HepG2 (cell line): ENCODE results near the gene NRP1. TPM values are rescaled to one million over a fixed set of nuclear protein-coding genes. Genes with fewer than 3 reads are reported as not detected.

ENCODE experiments used
- ERF ChIP-seq: IDR thresholded peaks from 2 replicates; pipeline ENCODE4 v1.6.1; 2018; ENCODE audit warnings: missing biosample characterization, missing genetic modification reagents
- KMT2B ChIP-seq: IDR thresholded peaks from 2 replicates; pipeline ENCODE4 v1.6.1; 2016; ENCODE audit warnings: missing genetic modification reagents, missing compliant biosample characterization
- MZF1 ChIP-seq: sonication (generic); formaldehyde crosslinking; IDR thresholded peaks from 2 replicates; pipeline ENCODE4 v1.8.1; 2023; ENCODE audit warnings: mild to moderate bottlenecking, missing genetic modification reagents, borderline replicate concordance
- polyA plus RNA-seq, 8 experiments: library from polyadenylated mRNA; depleted of rRNA in 3 of 8; stranded (reverse) in 7 of 8; unstranded in 1 of 8; fragments of >200 nt; fragmentation: Illumina TruSeq in 4 of 8; extraction: Trizol in 4 of 8; gene quantifications; 2 replicates each; pipeline versions ENCODE4 v1.2.1 to v1.2.3, GENCODE V29; 2011 to 2016; ENCODE audit warnings: low read depth in 4 of 8, missing spikeins in 1 of 8, mixed read lengths in 1 of 8; ENCODE audit not compliant: insufficient read depth in 1 of 8
- total RNA-seq, 5 experiments: library from RNA; depleted of rRNA; stranded (reverse); fragments of >200 nt; fragmentation: Illumina TruSeq; extraction: Trizol; gene quantifications; 2 replicates each; pipeline ENCODE4 v1.2.3, GENCODE V29; 2016; ENCODE audit warnings: low read depth in 1 of 5
- TF ChIP-seq, protein P1 (sequence below), 2 experiments: sonication (generic) in 1 of 2; formaldehyde crosslinking in 1 of 2; IDR thresholded peaks; 2 replicates each; pipeline versions ENCODE4 v1.6.1 to v1.9.0; 2014 to 2022; ENCODE audit warnings: antibody characterized with exemption in 1 of 2, borderline replicate concordance in 1 of 2, inconsistent platforms in 1 of 2, low read depth in 1 of 2, missing genetic modification reagents in 1 of 2
- TF ChIP-seq, protein P2 (sequence below): sonication (generic); formaldehyde crosslinking; IDR thresholded peaks from 2 replicates; pipeline ENCODE4 v1.4.0; 2020; ENCODE audit warnings: missing genetic modification reagents

Gene NRP1
- total and polyA plus RNA-seq, 2 of the 13 experiments (the other 11 are each of a cell fraction or from before 2014, with no cell fraction given): 5.3 to 5.8 TPM

DNA sequence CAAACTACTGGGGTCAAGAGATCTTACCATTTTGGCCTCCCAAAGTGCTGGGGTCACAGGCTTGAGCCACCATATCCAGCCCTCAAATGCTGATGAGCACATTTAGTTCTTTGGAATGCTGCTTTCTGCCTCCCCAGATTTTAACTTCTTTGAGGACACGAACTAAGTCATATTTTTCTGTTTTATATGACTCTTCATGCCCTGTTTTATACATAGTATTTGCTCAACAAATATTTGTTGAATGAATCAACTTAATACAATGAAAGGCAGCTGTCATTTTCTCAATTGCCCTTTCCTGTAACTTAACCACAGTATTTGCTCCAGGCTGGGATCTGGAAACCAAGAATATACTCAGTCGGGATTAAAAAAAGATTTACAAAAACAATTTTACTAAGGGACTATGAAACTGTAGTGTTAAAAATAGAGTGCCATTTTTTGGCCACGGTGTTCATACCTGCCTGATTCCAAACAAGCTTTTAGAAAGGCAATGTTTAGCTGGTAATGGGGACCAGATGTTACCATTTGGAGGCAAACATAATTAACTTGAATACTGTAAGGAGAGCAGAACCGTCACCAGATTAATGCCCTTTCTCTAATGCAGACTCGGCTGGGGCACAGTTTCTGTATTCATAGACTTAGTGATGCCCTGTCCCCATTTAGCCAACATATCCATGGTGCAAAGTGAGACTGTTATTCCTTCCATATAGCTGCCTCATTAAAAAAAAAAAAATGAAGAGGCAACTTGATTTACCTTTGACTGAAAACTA lies 117.6 kb downstream of the NRP1 start (continued):
- TF ChIP-seq, protein P1, sequence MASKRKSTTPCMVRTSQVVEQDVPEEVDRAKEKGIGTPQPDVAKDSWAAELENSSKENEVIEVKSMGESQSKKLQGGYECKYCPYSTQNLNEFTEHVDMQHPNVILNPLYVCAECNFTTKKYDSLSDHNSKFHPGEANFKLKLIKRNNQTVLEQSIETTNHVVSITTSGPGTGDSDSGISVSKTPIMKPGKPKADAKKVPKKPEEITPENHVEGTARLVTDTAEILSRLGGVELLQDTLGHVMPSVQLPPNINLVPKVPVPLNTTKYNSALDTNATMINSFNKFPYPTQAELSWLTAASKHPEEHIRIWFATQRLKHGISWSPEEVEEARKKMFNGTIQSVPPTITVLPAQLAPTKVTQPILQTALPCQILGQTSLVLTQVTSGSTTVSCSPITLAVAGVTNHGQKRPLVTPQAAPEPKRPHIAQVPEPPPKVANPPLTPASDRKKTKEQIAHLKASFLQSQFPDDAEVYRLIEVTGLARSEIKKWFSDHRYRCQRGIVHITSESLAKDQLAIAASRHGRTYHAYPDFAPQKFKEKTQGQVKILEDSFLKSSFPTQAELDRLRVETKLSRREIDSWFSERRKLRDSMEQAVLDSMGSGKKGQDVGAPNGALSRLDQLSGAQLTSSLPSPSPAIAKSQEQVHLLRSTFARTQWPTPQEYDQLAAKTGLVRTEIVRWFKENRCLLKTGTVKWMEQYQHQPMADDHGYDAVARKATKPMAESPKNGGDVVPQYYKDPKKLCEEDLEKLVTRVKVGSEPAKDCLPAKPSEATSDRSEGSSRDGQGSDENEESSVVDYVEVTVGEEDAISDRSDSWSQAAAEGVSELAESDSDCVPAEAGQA (IDR thresholded peaks at IDR 0.05; ENCODE audit: low read depth): no peak
- TF ChIP-seq, protein P1 (CRISPR knock-in tag; IDR thresholded peaks at IDR 0.05; ENCODE audit: borderline replicate concordance): no peak
- no peak for TF ChIP-seq KMT2B (CRISPR knock-in tag)
- TF ChIP-seq, protein P2, sequence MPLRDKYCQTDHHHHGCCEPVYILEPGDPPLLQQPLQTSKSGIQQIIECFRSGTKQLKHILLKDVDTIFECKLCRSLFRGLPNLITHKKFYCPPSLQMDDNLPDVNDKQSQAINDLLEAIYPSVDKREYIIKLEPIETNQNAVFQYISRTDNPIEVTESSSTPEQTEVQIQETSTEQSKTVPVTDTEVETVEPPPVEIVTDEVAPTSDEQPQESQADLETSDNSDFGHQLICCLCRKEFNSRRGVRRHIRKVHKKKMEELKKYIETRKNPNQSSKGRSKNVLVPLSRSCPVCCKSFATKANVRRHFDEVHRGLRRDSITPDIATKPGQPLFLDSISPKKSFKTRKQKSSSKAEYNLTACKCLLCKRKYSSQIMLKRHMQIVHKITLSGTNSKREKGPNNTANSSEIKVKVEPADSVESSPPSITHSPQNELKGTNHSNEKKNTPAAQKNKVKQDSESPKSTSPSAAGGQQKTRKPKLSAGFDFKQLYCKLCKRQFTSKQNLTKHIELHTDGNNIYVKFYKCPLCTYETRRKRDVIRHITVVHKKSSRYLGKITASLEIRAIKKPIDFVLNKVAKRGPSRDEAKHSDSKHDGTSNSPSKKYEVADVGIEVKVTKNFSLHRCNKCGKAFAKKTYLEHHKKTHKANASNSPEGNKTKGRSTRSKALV (CRISPR knock-in tag): no peak
- TF ChIP-seq MZF1: no peak
- TF ChIP-seq ERF (CRISPR knock-in tag): no peak
